Keratinocyte (primary cell): ENCODE data around the gene GRAMD1C. TPM values are rescaled to one million over a fixed set of nuclear protein-coding genes. Genes with fewer than 3 reads are reported as not detected.

Experiments
- DNase-seq: peaks from one replicate; pipeline ENCODE4 v3.0.0-alpha.2; 2011; ENCODE audit warnings: low read depth, missing footprints, low spot score
- FAIRE-seq: peaks from 2 replicates; lab custom pipeline; 2011; peaks lifted over from hg19 to GRCh38; lab: Jason Lieb, UNC
- H2AFZ ChIP-seq: 2 replicates; pipeline ENCODE4 v1.6.0; 2012; ENCODE audit warnings: low read length, control low read depth, inconsistent platforms; ENCODE audit not compliant: control insufficient read depth
- H3K27ac ChIP-seq: 2 replicates; pipeline ENCODE4 v1.5.1; 2011; ENCODE audit warnings: low read length; ENCODE audit not compliant: control insufficient read depth, insufficient read depth
- H3K27me3 ChIP-seq: 3 replicates; pipeline ENCODE4 v1.6.0; 2011; ENCODE audit warnings: low read length; ENCODE audit not compliant: control insufficient read depth, insufficient read depth; ENCODE audit errors: extremely low read depth
- H3K36me3 ChIP-seq, 2 experiments: 2 replicates in 1 of 2; 3 replicates in 1 of 2; pipeline ENCODE4 v1.5.1; 2011; ENCODE audit warnings: low read length in 2 of 2, mild to moderate bottlenecking in 1 of 2; ENCODE audit not compliant: control insufficient read depth in 2 of 2, insufficient read depth in 2 of 2; ENCODE audit errors: extremely low read depth in 1 of 2
- H3K4me1 ChIP-seq: 3 replicates; pipeline ENCODE4 v1.5.1; 2011; ENCODE audit warnings: low read length; ENCODE audit not compliant: control insufficient read depth, insufficient read depth; ENCODE audit errors: extremely low read depth
- H3K4me2 ChIP-seq: 3 replicates; pipeline ENCODE4 v1.6.0; 2011; ENCODE audit warnings: low read depth, low read length; ENCODE audit not compliant: control insufficient read depth, insufficient read depth; ENCODE audit errors: extremely low read depth
- H3K4me3 ChIP-seq, 3 experiments: fragments of 200-600 bp in 1 of 3; sonication (generic) in 1 of 3; 2 replicates in 2 of 3; 3 replicates in 1 of 3; pipeline ENCODE4 v1.5.1; 2011 to 2016; ENCODE audit warnings: low read length in 3 of 3, mild to moderate bottlenecking in 3 of 3, control low read depth in 2 of 3, inconsistent platforms in 1 of 3, low read depth in 1 of 3, mixed read lengths in 1 of 3, mixed run types in 1 of 3, moderate library complexity in 1 of 3; ENCODE audit not compliant: control insufficient read depth in 2 of 3, insufficient read depth in 2 of 3; ENCODE audit errors: extremely low read depth in 1 of 3
- H3K79me2 ChIP-seq: 2 replicates; pipeline ENCODE4 v1.6.0; 2012; ENCODE audit warnings: low read length; ENCODE audit not compliant: control insufficient read depth, insufficient read depth
- H3K9ac ChIP-seq: 3 replicates; pipeline ENCODE4 v1.6.0; 2011; ENCODE audit warnings: low read length; ENCODE audit not compliant: control insufficient read depth, insufficient read depth; ENCODE audit errors: extremely low read depth
- H3K9me1 ChIP-seq: 3 replicates; pipeline ENCODE4 v1.6.0; 2011; ENCODE audit warnings: low read length; ENCODE audit not compliant: control insufficient read depth, insufficient read depth; ENCODE audit errors: extremely low read depth
- H3K9me3 ChIP-seq: 2 replicates; pipeline ENCODE4 v1.5.1; 2012; ENCODE audit warnings: low read depth, low read length; ENCODE audit not compliant: control insufficient read depth
- H4K20me1 ChIP-seq: 3 replicates; pipeline ENCODE4 v1.6.0; 2011; ENCODE audit warnings: low read length; ENCODE audit not compliant: control insufficient read depth, insufficient read depth; ENCODE audit errors: extremely low read depth
- EZH2 ChIP-seq: IDR thresholded peaks from one replicate; pipeline ENCODE4 v1.6.1; 2012; ENCODE audit warnings: inconsistent platforms, mild to moderate bottlenecking, low read length, moderate library complexity
- dilution Hi-C: fragments of 300-500 bp; cut with MboI; formaldehyde crosslinking; loops from one replicate; pipeline ENCODE4 v1.7.0; 2020; ENCODE audit warnings: low sequenced_read_pairs; ENCODE audit not compliant: extremely low pct_ligation_motif_present
- polyA plus RNA-seq, 5 experiments: library from polyadenylated mRNA; depleted of rRNA in 3 of 5; stranded (reverse) in 3 of 5; stranded (forward) in 1 of 5; unstranded in 1 of 5; fragments of >200 nt; gene quantifications; 1 replicate in 1 of 5; 2 replicates in 3 of 5; 3 replicates in 1 of 5; pipeline versions ENCODE4 v1.2.1 to v1.2.3, GENCODE V29; 2011 to 2012; ENCODE audit warnings: missing spikeins in 2 of 5, low read depth in 1 of 5, low replicate concordance in 1 of 5
- TF ChIP-seq, protein P1 (sequence below), 3 experiments: IDR thresholded peaks in 1 of 3; conservative IDR thresholded peaks in 1 of 3; optimal IDR thresholded peaks in 1 of 3; 2 replicates in 2 of 3; 3 replicates in 1 of 3; pipeline versions ENCODE3 to v1.5.1; 2011; ENCODE audit warnings: low read length in 3 of 3, mild to moderate bottlenecking in 3 of 3, moderate library complexity in 2 of 3, control low read depth in 1 of 3, inconsistent platforms in 1 of 3; ENCODE audit not compliant: insufficient read depth in 2 of 3; ENCODE audit errors: extremely low read depth in 1 of 3

The GRAMD1C gene
- polyA plus RNA-seq, 1 donor (not counting 4 experiments of a cell fraction or from before 2014, with no cell fraction given): 2.7 TPM

GRCh38 chr3:113873293-113873692 lies 34.7 kb downstream of the GRAMD1C start:
- H3K27ac ChIP-seq: no peak overlapping the region
- H3K9me1 ChIP-seq: no peaks in the 10 kb centered on the region
- H3K9me3 ChIP-seq: no peaks in the 10 kb centered on the region
- H3K79me2 ChIP-seq: no peaks in the 10 kb centered on the region
- H3K4me2 ChIP-seq: no peak overlapping the region
- H3K4me3 ChIP-seq: no peak overlapping the region
- no peaks in the 10 kb centered on the region for H3K4me1 ChIP-seq
- dilution Hi-C loops: no loop called here
- DNase-seq (no peak), FAIRE-seq (no peak)
- TF ChIP-seq, protein P1, sequence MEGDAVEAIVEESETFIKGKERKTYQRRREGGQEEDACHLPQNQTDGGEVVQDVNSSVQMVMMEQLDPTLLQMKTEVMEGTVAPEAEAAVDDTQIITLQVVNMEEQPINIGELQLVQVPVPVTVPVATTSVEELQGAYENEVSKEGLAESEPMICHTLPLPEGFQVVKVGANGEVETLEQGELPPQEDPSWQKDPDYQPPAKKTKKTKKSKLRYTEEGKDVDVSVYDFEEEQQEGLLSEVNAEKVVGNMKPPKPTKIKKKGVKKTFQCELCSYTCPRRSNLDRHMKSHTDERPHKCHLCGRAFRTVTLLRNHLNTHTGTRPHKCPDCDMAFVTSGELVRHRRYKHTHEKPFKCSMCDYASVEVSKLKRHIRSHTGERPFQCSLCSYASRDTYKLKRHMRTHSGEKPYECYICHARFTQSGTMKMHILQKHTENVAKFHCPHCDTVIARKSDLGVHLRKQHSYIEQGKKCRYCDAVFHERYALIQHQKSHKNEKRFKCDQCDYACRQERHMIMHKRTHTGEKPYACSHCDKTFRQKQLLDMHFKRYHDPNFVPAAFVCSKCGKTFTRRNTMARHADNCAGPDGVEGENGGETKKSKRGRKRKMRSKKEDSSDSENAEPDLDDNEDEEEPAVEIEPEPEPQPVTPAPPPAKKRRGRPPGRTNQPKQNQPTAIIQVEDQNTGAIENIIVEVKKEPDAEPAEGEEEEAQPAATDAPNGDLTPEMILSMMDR (optimal IDR thresholded peaks at IDR 0.05 in 1 of 3, IDR thresholded peaks at IDR 0.05 in 1 of 3, conservative IDR thresholded peaks at IDR 0.05 in 1 of 3; ENCODE audit: extremely low read depth in 1 of 3, insufficient read depth in 2 of 3, low read length in 3 of 3): no peak
- no peak for TF ChIP-seq EZH2
- no peaks in the 10 kb centered on the region for H3K36me3 ChIP-seq
- H3K27me3 ChIP-seq: no peaks in the 10 kb centered on the region
- no peaks in the 10 kb centered on the region for H4K20me1 ChIP-seq
- no peak overlapping the region for H2AFZ ChIP-seq
- no peak overlapping the region for H3K9ac ChIP-seq

- no peak for TF ChIP-seq EZH2
- TF ChIP-seq, protein P1 (optimal IDR thresholded peaks at IDR 0.05 in 1 of 3, IDR thresholded peaks at IDR 0.05 in 1 of 3, conservative IDR thresholded peaks at IDR 0.05 in 1 of 3; ENCODE audit: extremely low read depth in 1 of 3, insufficient read depth in 2 of 3, low read length in 3 of 3): no peak
- dilution Hi-C loops: no loop called here
- H3K9me1 ChIP-seq: no peaks in the 10 kb centered on the region
- no peak overlapping the region for H3K9ac ChIP-seq
- H2AFZ ChIP-seq: no peak overlapping the region
- no peaks in the 10 kb centered on the region for H3K4me1 ChIP-seq
- no peaks in the 10 kb centered on the region for H4K20me1 ChIP-seq
- H3K27me3 ChIP-seq: no peaks in the 10 kb centered on the region
- no peak for DNase-seq
- H3K27ac ChIP-seq: no peak overlapping the region
- no peaks in the 10 kb centered on the region for H3K79me2 ChIP-seq
- no peaks in the 10 kb centered on the region for H3K9me3 ChIP-seq
- H3K4me3 ChIP-seq: no peak overlapping the region
- FAIRE-seq: no peak
- no peak overlapping the region for H3K4me2 ChIP-seq
- H3K36me3 ChIP-seq: no peaks in the 10 kb centered on the region
These were observed 35.4 kb downstream of the GRAMD1C start for GRCh38 chr3:113873814-113874526.
